Measurements from ENCODE around the gene ACKR3. TPM values are rescaled to one million over a fixed set of nuclear protein-coding genes. Genes with fewer than 3 reads are reported as not detected.

The ACKR3 gene
- total RNA-seq, 1 experiment from 2014 or later: 3.9 TPM

DNA sequence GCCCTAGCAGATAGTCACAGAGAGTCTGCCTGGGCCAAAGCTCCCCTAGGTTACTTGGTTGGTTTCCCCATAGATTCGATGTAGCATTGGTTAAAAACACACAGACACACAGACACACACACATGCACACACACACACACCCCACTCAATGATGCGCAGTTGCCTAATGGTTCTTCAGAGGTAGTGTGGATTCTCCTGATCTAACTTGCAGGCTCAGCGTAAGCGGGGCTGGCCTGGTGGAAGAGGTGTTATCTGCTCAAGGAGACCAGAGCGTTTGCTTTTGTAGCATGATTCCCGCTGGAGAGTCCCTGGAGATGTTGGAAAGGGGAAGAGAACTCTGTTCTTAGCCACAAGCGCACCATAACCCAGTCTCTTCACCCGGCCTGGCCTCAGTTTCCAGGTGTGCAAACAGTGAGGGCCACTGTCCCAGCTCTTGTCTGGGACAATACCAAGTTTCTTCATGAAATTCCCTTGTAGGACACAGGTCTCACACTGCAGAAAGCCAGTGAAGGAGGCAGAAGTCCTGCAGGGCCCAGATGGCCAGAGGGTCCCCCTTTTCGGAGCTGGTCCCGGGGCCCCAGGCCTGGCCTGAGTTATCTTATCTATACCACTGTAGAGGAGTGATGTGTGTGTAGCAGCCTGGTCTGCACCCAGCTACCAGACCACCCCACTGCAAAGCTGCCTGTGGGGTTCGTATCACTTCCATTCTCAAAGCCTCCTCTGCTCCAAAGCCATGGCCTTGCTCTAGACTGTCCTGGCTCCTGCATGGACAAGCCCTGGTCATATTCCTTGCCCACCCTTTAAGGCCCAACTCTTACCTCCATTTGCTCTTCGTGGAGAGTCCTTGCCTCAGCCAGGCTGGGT is 3.7 kb downstream of the ACKR3 start:
- BruUV-seq (replicated peaks): no TSS peak
- Histone ChIP-seq H3K36me3 (ENCODE audit: control insufficient read depth, insufficient read depth, low read length) (no peaks in the 10 kb centered on the region), H3K9me3 (no peaks in the 10 kb centered on the region), H3K4me1 (peaks cover 19% of the 10 kb centered on the region; the same call in 1 of the 2 replicates), H3K4me3 (ENCODE audit: low read depth, low read length) (no peak overlapping the region), H3K27me3 (replicated peaks; ENCODE audit: control insufficient read depth, insufficient read depth, low read length) (no peaks in the 10 kb centered on the region)
- H3K4me3 Mint-ChIP-seq (ENCODE audit: unreplicated experiment): no peak overlapping the region
- ChIA-PET CTCF (no interaction called here), POLR2A (no interaction called here)
- TF ChIP-seq, protein P1, sequence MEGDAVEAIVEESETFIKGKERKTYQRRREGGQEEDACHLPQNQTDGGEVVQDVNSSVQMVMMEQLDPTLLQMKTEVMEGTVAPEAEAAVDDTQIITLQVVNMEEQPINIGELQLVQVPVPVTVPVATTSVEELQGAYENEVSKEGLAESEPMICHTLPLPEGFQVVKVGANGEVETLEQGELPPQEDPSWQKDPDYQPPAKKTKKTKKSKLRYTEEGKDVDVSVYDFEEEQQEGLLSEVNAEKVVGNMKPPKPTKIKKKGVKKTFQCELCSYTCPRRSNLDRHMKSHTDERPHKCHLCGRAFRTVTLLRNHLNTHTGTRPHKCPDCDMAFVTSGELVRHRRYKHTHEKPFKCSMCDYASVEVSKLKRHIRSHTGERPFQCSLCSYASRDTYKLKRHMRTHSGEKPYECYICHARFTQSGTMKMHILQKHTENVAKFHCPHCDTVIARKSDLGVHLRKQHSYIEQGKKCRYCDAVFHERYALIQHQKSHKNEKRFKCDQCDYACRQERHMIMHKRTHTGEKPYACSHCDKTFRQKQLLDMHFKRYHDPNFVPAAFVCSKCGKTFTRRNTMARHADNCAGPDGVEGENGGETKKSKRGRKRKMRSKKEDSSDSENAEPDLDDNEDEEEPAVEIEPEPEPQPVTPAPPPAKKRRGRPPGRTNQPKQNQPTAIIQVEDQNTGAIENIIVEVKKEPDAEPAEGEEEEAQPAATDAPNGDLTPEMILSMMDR (IDR thresholded peaks at IDR 0.05; ENCODE audit: insufficient read depth in 1 of 2, low read depth in 1 of 2, low read length in 1 of 2, severe bottlenecking in 1 of 2, unreplicated experiment in 1 of 2): no peak
- intact Hi-C loops (cut with micrococcal nuclease; ENCODE audit: unreplicated experiment): no loop called here
- H3K27me3 Mint-ChIP-seq (ENCODE audit: insufficient read depth, unreplicated experiment): no peaks in the 10 kb centered on the region
- no peak overlapping the region for H3K27ac Mint-ChIP-seq (ENCODE audit: unreplicated experiment)
- H3K36me3 Mint-ChIP-seq (ENCODE audit: insufficient read depth, unreplicated experiment): no peaks in the 10 kb centered on the region
- H3K9me3 Mint-ChIP-seq (ENCODE audit: unreplicated experiment): no peaks in the 10 kb centered on the region
- DNase-seq: no peak
- no peaks in the 10 kb centered on the region for H3K4me1 Mint-ChIP-seq (ENCODE audit: low read depth, unreplicated experiment)

DNA sequence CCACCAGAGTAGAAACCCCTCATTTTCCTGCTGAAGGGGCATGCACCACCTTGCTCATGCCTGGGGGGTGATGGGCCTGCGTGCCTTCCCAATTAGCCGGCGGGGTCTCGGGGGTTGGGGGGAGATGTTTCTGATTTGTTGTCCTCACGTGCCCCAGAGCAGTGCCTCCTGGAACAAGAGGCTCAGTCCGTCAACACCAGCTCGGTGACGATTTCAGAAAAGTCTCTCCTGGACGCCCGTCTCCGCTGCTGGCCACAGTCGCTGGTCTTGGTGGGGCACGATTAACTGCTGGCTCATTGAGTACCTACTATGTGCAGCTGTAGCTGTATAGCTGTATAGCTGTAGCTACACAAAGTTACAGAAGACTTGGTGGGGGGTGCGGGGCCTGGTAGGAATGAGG is 4.4 kb downstream of the ACKR3 start:
- ChIA-PET CTCF (no interaction called here), POLR2A (no interaction called here)
- H3K36me3 Mint-ChIP-seq (ENCODE audit: insufficient read depth, unreplicated experiment): no peaks in the 10 kb centered on the region
- Histone ChIP-seq H3K36me3 (ENCODE audit: control insufficient read depth, insufficient read depth, low read length) (no peaks in the 10 kb centered on the region), H3K4me1 (peaks cover 12% of the 10 kb centered on the region; the same call in 1 of the 2 replicates), H3K27me3 (replicated peaks; ENCODE audit: control insufficient read depth, insufficient read depth, low read length) (no peaks in the 10 kb centered on the region), H3K4me3 (ENCODE audit: low read depth, low read length) (no peak overlapping the region), H3K9me3 (no peaks in the 10 kb centered on the region)
- no peak overlapping the region for H3K27ac Mint-ChIP-seq (ENCODE audit: unreplicated experiment)
- H3K9me3 Mint-ChIP-seq (ENCODE audit: unreplicated experiment): no peaks in the 10 kb centered on the region
- H3K4me3 Mint-ChIP-seq (ENCODE audit: unreplicated experiment): no peak overlapping the region
- BruUV-seq (replicated peaks): no TSS peak
- TF ChIP-seq, protein P1 (IDR thresholded peaks at IDR 0.05; ENCODE audit: insufficient read depth in 1 of 2, low read depth in 1 of 2, low read length in 1 of 2, severe bottlenecking in 1 of 2, unreplicated experiment in 1 of 2): no peak
- H3K27me3 Mint-ChIP-seq (ENCODE audit: insufficient read depth, unreplicated experiment): no peaks in the 10 kb centered on the region
- intact Hi-C loops (cut with micrococcal nuclease; ENCODE audit: unreplicated experiment): no loop called here
- no peak for DNase-seq
- no peaks in the 10 kb centered on the region for H3K4me1 Mint-ChIP-seq (ENCODE audit: low read depth, unreplicated experiment)

DNA sequence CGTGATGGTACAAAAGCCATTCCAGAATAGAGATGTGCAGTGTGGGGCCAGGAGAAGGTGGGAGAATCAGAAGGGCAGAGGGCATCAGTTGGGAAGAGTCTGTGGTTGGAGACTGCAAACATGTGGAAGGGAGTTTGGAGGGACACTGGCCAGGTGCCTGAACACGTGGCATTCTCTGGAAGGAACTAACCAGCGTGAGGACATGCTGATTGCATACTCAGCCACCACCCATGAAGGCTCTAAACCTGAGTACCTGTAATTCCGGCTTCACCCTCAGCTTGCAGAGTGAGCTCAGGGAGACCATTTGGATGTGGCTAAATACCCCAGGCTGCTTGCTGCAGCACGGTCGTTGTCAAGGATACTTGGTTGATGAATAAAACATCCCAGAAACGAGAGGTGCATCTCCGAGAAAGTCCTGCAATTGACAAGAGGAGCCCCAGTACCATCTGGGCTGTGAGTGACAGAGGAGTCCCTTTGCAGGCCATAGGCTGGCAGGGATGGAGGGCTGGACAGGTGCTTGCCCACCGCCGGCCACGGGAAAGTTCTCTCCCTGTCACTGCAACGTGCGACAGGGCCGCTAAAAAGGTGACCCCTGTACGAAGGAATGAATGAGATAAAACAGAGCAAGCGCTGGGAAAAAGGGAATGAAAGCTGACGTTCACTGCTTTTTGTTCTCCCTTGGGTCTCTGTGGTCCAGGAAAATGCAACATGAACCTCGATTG is 5.0 kb downstream of the ACKR3 start:
- H3K36me3 Mint-ChIP-seq (ENCODE audit: insufficient read depth, unreplicated experiment): no peaks in the 10 kb centered on the region
- no peak for DNase-seq
- no peak overlapping the region for H3K27ac Mint-ChIP-seq (ENCODE audit: unreplicated experiment)
- H3K4me1 Mint-ChIP-seq (ENCODE audit: low read depth, unreplicated experiment): no peaks in the 10 kb centered on the region
- H3K36me3 ChIP-seq (ENCODE audit: control insufficient read depth, insufficient read depth, low read length): no peaks in the 10 kb centered on the region
- POLR2A ChIA-PET: no interaction called here
- H3K4me3 ChIP-seq (ENCODE audit: low read depth, low read length): no peak overlapping the region
- no peaks in the 10 kb centered on the region for H3K9me3 Mint-ChIP-seq (ENCODE audit: unreplicated experiment)
- CTCF ChIA-PET: no interaction called here
- TF ChIP-seq, protein P1 (IDR thresholded peaks at IDR 0.05; ENCODE audit: insufficient read depth in 1 of 2, low read depth in 1 of 2, low read length in 1 of 2, severe bottlenecking in 1 of 2, unreplicated experiment in 1 of 2): no peak
- intact Hi-C loops (cut with micrococcal nuclease; ENCODE audit: unreplicated experiment): no loop called here
- no TSS peak for BruUV-seq (replicated peaks)
- no peak overlapping the region for H3K4me3 Mint-ChIP-seq (ENCODE audit: unreplicated experiment)
- no peaks in the 10 kb centered on the region for H3K27me3 Mint-ChIP-seq (ENCODE audit: insufficient read depth, unreplicated experiment)
- H3K27me3 ChIP-seq (replicated peaks; ENCODE audit: control insufficient read depth, insufficient read depth, low read length): no peaks in the 10 kb centered on the region
- peaks cover 11% of the 10 kb centered on the region; the same call in 1 of the 2 replicates for H3K4me1 ChIP-seq
- no peaks in the 10 kb centered on the region for H3K9me3 ChIP-seq

Data from Caco-2 (cell line).